Effector CD8-positive, alpha-beta T cell (primary cell): ENCODE measurements around the gene CACNA1B.

Experiments
- DNase-seq: peaks from one replicate; lab custom pipeline; 2025; lab: John Stamatoyannopoulos, UW

The CACNA1B gene

GRCh38 chr9:138040446-138041430 is 163.2 kb downstream of the CACNA1B start:
- DNase-seq, result no peak

- no peak for DNase-seq
Observed at GRCh38 chr9:138042146-138042545, 164.6 kb downstream of the CACNA1B start.

DNA sequence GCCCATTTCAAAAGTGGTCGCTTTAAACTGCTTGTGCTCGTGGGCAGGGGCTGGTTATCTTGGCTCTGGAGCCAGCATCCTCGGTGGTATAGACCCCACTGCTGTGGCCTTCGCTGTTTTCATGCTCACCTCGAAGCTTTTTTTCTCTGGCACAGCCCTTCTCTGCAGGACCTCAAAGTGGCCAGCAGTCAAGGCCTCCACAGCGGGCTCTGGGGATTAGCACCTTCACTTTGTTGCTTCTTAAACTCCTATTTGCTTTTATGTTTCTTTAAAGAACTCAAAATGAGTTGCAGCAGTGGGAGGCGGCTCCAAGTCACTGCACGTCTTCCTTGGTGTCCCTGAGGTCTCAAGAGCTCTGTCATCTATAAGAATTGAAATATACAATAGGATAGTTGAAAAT is 165.1 kb downstream of the CACNA1B start:
- no peak for DNase-seq

DNA sequence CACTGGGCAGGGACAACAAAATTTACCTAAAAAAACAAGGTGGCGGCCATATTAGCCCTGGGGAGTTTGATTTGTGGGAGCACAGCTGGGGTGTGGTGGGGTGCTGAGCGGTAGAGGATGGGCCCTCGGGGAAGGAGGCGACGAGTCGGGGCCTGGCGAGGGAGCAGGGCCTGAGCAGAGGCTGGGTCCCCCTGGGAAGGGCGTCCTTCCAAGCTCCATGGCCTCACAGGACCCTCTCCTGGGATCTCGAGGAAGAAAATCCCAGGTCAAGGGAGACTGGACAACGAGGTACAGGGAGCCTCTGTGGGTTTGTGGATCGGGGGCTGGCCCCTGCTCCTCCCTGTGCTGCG is 165.5 kb downstream of the CACNA1B start:
- DNase-seq, result no peak

GRCh38 chr9:138043411-138044345 is 166.1 kb downstream of the CACNA1B start:
- no peak for DNase-seq

- DNase-seq, result no peak
Observed at GRCh38 chr9:138044485-138045383, 167.2 kb downstream of the CACNA1B start.

DNA sequence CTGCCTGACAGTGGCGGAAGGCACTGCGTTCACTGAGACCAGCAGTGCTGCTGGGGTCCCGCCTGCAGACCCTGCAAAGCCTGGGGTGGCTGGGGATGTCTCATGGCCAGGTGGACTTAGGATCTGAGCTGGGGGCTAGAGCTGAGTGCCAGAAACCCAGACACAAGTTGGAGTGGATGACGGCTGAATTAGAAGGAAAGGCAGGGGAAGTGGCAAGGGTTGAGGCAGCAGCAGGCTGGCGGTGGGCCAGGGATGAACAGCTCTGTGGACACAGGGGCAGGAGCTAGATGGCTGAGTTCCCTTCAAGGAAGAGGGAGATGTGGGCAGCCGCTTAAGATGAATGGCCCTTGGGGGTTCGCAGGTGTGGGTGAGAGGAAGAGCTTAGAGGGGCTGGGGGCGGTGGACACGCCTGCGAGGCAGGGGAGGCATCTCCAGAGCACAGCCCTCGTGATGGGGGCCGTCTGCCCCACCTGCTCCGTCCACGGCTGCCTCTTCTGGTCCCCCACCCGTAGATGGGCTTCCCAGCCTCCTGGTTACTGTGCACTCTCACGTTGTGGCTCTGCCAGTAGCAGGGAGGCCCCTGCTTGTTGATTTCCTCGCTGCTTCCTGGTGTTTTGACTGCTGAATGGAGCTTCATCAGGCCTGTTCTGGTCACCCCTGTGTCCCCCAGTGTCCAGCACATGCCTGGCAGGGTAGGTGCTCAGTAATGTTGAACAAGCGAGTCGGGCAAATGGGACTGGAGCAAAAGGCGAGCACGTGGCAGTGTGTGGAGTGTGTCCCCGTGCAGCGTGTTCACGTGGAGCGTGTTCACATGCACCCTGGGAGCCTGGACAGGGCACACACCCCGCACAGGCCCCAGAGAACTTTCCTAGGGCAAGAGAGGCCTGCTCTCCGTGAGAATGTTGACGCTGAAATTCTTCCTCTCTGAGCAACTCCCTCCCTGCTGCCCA is 168.2 kb downstream of the CACNA1B start:
- no peak for DNase-seq

- no peak for DNase-seq
Observed at GRCh38 chr9:138046641-138047301, 169.2 kb downstream of the CACNA1B start.

DNA sequence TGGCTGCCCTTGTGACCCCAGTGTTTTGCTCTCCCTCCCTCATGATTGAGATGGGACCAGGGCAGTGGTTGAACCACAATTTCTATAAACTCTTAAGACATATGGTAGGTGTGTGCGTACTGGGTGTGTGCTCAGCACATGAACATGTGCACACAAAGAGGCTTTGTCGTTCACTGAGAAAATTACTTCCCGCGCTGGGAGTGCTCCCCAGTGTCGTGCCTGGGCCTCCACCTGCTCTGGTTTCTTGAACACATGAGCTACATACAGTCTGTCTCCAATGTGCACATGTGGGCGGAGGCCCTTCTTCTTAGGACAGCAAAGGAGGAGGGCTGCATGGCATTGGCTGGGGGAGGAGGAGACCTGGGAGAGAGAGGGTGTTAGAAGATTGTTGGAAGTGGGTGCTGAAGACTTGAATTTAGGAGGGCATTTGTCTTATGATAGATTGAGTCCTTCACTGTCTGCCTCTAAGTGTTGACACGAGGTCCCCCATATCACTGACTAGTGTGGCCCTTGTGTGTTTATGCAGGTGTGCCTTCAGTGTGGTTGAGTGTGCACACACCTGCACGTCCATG is 170.0 kb downstream of the CACNA1B start:
- no peak for DNase-seq

- DNase-seq, result no peak
Observed at GRCh38 chr9:138048184-138048583, 170.6 kb downstream of the CACNA1B start.

DNA sequence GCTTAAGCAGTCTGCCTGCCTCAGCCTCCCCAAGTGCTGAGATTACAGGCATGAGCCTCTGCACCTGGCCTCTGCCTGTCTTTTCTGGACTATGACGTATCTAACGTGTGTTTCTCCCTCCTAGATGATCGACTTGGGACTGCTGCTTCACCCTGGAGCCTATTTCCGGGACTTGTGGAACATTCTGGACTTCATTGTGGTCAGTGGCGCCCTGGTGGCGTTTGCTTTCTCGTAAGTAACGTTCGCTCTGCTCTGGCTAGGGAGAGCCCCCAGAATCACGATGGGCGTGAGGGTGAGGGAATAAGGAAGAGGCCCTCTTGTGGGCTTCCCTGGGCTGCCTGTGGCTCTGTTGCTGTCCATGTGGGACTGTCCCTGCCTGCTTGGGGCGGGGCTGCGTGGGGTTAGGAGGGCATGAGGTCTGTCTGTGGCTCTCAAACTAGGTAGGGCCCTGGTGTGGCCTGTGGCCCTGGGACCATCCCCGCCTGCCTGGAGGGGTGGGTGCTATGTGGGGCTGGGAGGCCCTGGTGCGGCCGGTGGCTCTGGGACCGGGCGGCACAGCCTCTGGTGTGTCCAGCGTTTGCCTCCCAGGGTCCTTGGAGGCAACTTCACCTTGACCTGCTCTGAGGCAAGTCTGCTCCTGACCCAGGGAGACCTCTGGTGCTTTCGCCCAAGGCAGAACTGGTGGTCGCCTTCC is 171.7 kb downstream of the CACNA1B start:
- no peak for DNase-seq

DNA sequence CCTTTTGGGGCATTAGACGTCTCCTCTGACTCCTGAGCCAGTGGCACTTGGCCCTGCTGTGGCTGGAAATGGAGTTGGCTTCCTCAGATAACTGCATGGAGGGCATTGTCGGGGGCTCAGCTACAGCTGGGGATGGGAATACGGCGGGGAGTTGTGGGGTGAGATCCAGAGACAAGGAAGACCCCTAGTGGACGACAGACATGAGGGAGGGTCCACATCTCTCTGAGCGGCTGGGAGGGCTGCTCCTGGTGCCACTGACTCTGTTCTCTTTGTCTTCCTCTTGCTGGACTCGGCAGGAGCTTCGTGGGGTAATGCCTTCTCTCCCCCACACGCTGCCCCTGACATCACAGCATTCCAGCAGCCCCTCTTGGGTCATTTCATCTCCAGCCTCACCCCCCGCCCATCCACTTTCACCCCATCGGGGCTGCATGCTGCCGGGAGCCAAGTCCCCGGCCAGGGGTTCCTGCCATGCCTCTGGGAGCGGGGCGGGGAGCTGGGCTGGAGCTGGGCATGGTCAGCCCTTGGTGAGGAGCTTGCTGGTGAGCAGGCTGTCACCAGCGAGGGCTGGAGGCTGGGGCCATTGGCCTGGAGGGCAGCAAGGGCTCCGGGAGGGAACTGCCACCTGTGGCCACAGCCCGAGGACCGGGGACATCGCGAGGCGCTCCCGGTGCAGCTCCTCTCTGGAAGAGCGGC is 172.3 kb downstream of the CACNA1B start:
- DNase-seq, result no peak

- no peak for DNase-seq
Observed at GRCh38 chr9:138050472-138051330, 173.1 kb downstream of the CACNA1B start.

GRCh38 chr9:138051586-138052321 is 174.2 kb downstream of the CACNA1B start:
- no peak for DNase-seq

DNA sequence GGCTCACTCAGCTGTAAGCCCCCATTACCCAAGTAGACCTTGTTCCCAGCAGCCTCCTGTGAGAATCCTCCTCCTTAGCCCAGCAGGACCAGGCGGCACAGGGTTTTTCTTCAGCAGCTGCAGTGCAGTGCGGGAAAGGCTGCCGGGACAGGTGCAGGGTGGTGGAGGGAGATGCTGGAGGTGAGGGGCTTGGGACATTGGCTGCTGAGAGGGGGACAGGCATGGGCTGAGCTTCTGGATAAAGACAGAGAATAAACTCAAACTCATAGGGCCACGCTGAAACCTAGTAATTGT is 174.7 kb downstream of the CACNA1B start:
- DNase-seq, result no peak

DNA sequence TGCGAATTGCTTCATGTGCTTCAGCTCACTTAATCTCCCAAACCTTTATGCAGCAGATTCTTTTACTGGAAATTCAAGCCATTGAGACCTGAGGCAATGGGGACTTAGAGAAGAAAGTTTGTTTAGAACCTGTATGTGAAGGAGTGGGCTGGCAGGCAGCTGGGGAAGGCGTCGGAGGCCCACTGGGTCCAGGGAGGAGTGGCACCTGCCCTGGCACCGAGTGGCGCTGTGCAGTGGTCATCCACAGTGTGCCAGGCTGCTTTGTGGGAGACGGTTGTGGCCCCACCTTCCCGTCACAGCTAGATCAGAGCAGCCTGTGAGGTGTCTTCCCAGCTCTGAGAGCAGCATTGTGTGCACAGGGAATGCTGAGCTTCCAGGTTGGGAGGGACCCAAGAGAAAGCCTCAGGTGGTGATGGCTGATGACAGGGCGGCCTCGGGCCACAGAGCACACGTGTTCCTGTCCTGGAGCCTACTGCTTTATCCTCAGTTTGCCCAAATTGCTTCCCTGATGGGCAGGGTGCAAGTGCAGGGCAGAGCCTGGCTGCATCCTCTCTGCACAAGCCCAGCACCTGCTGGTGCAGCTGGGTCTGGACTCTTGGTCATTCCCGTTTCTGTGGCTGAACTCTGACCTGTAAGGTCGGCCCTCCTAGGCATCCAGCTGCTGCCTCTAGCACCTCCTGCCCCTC is 175.2 kb downstream of the CACNA1B start:
- DNase-seq, result no peak
